Measurements from ENCODE around the gene DENND2A. TPM values are rescaled to one million over a fixed set of nuclear protein-coding genes. Genes with fewer than 3 reads are reported as not detected.

The DENND2A gene
- total and polyA plus RNA-seq, 10 of the 15 experiments (the other 5 are each of a cell fraction or from before 2014, with no cell fraction given): 0.01 TPM; not detected in 9

DNA sequence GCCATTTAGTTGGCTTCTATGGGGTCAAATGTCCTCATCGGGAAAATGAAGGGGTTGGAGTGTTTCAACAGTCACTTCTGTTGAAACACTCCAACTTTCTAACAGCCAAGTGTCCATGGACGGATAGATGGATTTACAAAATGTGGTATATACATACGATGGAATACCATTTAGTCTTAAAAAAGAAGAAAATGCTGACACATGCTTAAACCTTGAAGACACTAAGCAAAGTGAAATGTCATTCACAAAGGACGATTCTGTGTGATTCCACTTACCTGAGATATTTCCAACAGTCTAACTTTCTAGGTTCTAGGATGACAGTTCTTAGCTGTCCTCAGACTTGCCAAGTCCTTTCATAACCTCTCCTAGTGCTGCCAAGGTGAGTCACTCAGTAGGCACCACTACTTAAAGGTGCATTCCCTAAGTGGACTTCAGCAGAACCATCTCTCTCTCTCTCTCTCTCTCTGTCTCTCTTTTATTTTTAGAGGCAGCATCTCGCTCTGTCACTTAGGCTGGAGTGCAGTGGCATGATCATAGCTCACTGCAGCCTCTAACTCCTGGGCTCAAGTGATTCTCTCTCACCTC is 69.0 kb downstream of the DENND2A start:
- ChIA-PET POLR2A (no interaction called here), RAD21 (ENCODE audit: unreplicated experiment) (no interaction called here)

More for the DNA sequence above, 69.0 kb downstream of the DENND2A start:
- intact Hi-C loops (cut with micrococcal nuclease; ENCODE audit: unreplicated experiment): no loop called here
- BruUV-seq (replicated peaks): no TSS peak
- Histone ChIP-seq H3K4me2 (ENCODE audit: control insufficient read depth, insufficient read depth) (no peak overlapping the region), H3K9me3 (replicated peaks; ENCODE audit: control insufficient read depth, insufficient read depth, low read length) (no peaks in the 10 kb centered on the region), H3K4me3 (no peak overlapping the region), H3K27ac (ENCODE audit: control insufficient read depth, insufficient read depth) (no peak overlapping the region), H3K36me3 (ENCODE audit: control insufficient read depth in 2 of 2, insufficient read depth in 2 of 2, low read length in 1 of 2) (no peaks in the 10 kb centered on the region), H3K79me2 (ENCODE audit: control insufficient read depth, insufficient read depth, low read length) (no peaks in the 10 kb centered on the region), H3K4me1 (ENCODE audit: control insufficient read depth, insufficient read depth, low read length) (no peaks in the 10 kb centered on the region), H3K9ac (ENCODE audit: control insufficient read depth, insufficient read depth, low read length) (no peak overlapping the region), H4K20me1 (ENCODE audit: control insufficient read depth, insufficient read depth) (no peaks in the 10 kb centered on the region), H3K27me3 (replicated peaks in 1 of 2; ENCODE audit: control insufficient read depth in 2 of 2, insufficient read depth in 2 of 2, low read length in 1 of 2) (peaks cover 0 to 2% of the 10 kb centered on the region in 2 experiments; a peak in 1 of 4 replicates), H2AFZ (ENCODE audit: control insufficient read depth, low read depth, low read length) (no peak overlapping the region)
- CTCF ChIA-PET: no interaction called here
- SMC1A ChIA-PET (ENCODE audit: uncharacterized antibody, unreplicated experiment): no interaction called here
- DNase-seq (ENCODE audit: low read depth, low spot score): no peak
- TF ChIP-seq, protein P1, sequence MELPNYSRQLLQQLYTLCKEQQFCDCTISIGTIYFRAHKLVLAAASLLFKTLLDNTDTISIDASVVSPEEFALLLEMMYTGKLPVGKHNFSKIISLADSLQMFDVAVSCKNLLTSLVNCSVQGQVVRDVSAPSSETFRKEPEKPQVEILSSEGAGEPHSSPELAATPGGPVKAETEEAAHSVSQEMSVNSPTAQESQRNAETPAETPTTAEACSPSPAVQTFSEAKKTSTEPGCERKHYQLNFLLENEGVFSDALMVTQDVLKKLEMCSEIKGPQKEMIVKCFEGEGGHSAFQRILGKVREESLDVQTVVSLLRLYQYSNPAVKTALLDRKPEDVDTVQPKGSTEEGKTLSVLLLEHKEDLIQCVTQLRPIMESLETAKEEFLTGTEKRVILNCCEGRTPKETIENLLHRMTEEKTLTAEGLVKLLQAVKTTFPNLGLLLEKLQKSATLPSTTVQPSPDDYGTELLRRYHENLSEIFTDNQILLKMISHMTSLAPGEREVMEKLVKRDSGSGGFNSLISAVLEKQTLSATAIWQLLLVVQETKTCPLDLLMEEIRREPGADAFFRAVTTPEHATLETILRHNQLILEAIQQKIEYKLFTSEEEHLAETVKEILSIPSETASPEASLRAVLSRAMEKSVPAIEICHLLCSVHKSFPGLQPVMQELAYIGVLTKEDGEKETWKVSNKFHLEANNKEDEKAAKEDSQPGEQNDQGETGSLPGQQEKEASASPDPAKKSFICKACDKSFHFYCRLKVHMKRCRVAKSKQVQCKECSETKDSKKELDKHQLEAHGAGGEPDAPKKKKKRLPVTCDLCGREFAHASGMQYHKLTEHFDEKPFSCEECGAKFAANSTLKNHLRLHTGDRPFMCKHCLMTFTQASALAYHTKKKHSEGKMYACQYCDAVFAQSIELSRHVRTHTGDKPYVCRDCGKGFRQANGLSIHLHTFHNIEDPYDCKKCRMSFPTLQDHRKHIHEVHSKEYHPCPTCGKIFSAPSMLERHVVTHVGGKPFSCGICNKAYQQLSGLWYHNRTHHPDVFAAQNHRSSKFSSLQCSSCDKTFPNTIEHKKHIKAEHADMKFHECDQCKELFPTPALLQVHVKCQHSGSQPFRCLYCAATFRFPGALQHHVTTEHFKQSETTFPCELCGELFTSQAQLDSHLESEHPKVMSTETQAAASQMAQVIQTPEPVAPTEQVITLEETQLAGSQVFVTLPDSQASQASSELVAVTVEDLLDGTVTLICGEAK (IDR thresholded peaks at IDR 0.05; ENCODE audit: borderline replicate concordance): no peak
- FAIRE-seq: no peak
- in situ Hi-C loops (cut with MboI): no loop called here
- WGBS (ENCODE audit: insufficient coverage, insufficient replicate concordance, low lambda C conversion rate, missing lambda C conversion rate): 24% methylated on average over 5 of the region's 5 CpGs
- ATAC-seq: no peak

Measured in GM12878 (cell line).